Skeletal muscle tissue (tissue), 4 donors: ENCODE data around the gene HSP90AB1. TPM values are rescaled to one million over a fixed set of nuclear protein-coding genes. Genes with fewer than 3 reads are reported as not detected.

Experiments used
- H3K27ac ChIP-seq: one replicate; pipeline ENCODE4 v1.7.0; 2013; ENCODE audit warnings: mild to moderate bottlenecking, low read depth, low read length, inconsistent platforms
- H3K27me3 ChIP-seq, 3 donors: one replicate each; pipeline ENCODE4 v1.7.0; 2013; ENCODE audit warnings: low read length in 3 of 3; ENCODE audit not compliant: control insufficient read depth in 3 of 3, insufficient read depth in 3 of 3
- H3K36me3 ChIP-seq, 3 donors: one replicate each; pipeline ENCODE4 v1.7.0; 2013; ENCODE audit warnings: low read length in 3 of 3; ENCODE audit not compliant: control insufficient read depth in 3 of 3, insufficient read depth in 3 of 3
- H3K4me1 ChIP-seq, 3 donors: one replicate each; pipeline ENCODE4 v1.7.0; 2013; ENCODE audit warnings: low read length in 3 of 3, mild to moderate bottlenecking in 3 of 3; ENCODE audit not compliant: control insufficient read depth in 3 of 3, insufficient read depth in 3 of 3
- H3K4me3 ChIP-seq, 3 donors: one replicate each; pipeline ENCODE4 v1.7.0; 2013; ENCODE audit warnings: low read length in 3 of 3
- H3K9ac ChIP-seq, 3 donors: one replicate each; pipeline ENCODE4 v1.7.0; 2013; ENCODE audit warnings: low read length in 3 of 3, mild to moderate bottlenecking in 3 of 3, moderate library complexity in 2 of 3, low read depth in 1 of 3
- H3K9me3 ChIP-seq, 3 donors: one replicate each; pipeline ENCODE4 v1.7.0; 2013; ENCODE audit warnings: low read length in 3 of 3; ENCODE audit not compliant: control insufficient read depth in 3 of 3
- total RNA-seq: library from RNA; depleted of rRNA; stranded (reverse); fragments of >200 nt; gene quantifications from one replicate; pipeline ENCODE4 v1.2.3, GENCODE V29; 2014
- donor health status: Osteomylitis.

The HSP90AB1 gene
- total RNA-seq, 1 donor from 2014 or later: 474 TPM

- H3K9ac ChIP-seq: peak overlapping the region in 1 of 3 donors; percentile 15
- H3K27me3 ChIP-seq: no peaks in the 10 kb centered on the region
- peaks cover 45 to 55% (median 48%) of the 10 kb centered on the region in 3 donors for H3K4me1 ChIP-seq
- H3K9me3 ChIP-seq: no peaks in the 10 kb centered on the region
- H3K36me3 ChIP-seq: peaks cover 9 to 17% (median 15%) of the 10 kb centered on the region in 3 donors
- no peak overlapping the region for H3K27ac ChIP-seq
- H3K4me3 ChIP-seq: no peak overlapping the region
Observed at GRCh38 chr6:44260011-44260410, 13.1 kb downstream of the HSP90AB1 start.

- Histone ChIP-seq H3K27ac (no peak overlapping the region), H3K4me3 (no peak overlapping the region), H3K27me3 (no peaks in the 10 kb centered on the region), H3K9ac (no peak overlapping the region), H3K9me3 (no peaks in the 10 kb centered on the region), H3K4me1 (peaks cover 46 to 50% (median 48%) of the 10 kb centered on the region in 3 donors), H3K36me3 (peaks cover 6 to 10% (median 8%) of the 10 kb centered on the region in 3 donors)
Observed at GRCh38 chr6:44260451-44261297, 13.8 kb downstream of the HSP90AB1 start.

- no peak overlapping the region for H3K9ac ChIP-seq
- H3K27me3 ChIP-seq: no peaks in the 10 kb centered on the region
- H3K4me1 ChIP-seq: peaks cover 38 to 41% (median 39%) of the 10 kb centered on the region in 3 donors
- H3K27ac ChIP-seq: no peak overlapping the region
- no peaks in the 10 kb centered on the region for H3K9me3 ChIP-seq
- peaks cover 6 to 8% (median 6%) of the 10 kb centered on the region in 3 donors for H3K36me3 ChIP-seq
- no peak overlapping the region for H3K4me3 ChIP-seq
Observed at GRCh38 chr6:44261581-44261980, 14.7 kb downstream of the HSP90AB1 start.

- Histone ChIP-seq H3K9me3 (no peaks in the 10 kb centered on the region), H3K27ac (no peak overlapping the region), H3K9ac (peak overlapping the region; percentile 25 to 50 (median 40)), H3K27me3 (no peaks in the 10 kb centered on the region), H3K4me1 (peaks cover 32 to 36% (median 34%) of the 10 kb centered on the region in 3 donors), H3K36me3 (peaks cover 6 to 8% (median 6%) of the 10 kb centered on the region in 3 donors), H3K4me3 (peak overlapping the region in 2 of 3 donors; percentile 35 to 54)
Observed at GRCh38 chr6:44262467-44263353, 15.8 kb downstream of the HSP90AB1 start.

- Histone ChIP-seq H3K27ac (no peak overlapping the region), H3K27me3 (peaks cover 2 to 6% (median 3%) of the 10 kb centered on the region in 3 donors), H3K36me3 (peaks cover 6 to 8% (median 6%) of the 10 kb centered on the region in 3 donors), H3K4me1 (peaks cover 27 to 32% (median 29%) of the 10 kb centered on the region in 3 donors), H3K9me3 (no peaks in the 10 kb centered on the region), H3K9ac (peak overlapping the region; percentile 59 to 87 (median 81)), H3K4me3 (peak overlapping the region; percentile 41 to 87 (median 73))
Observed at GRCh38 chr6:44263354-44264100, 16.6 kb downstream of the HSP90AB1 start.

- Histone ChIP-seq H3K4me1 (peaks cover 27 to 32% (median 29%) of the 10 kb centered on the region in 3 donors), H3K36me3 (peaks cover 6% of the 10 kb centered on the region in 3 donors), H3K9ac (peak overlapping the region; percentile 75 to 87 (median 81)), H3K27me3 (peaks cover 7 to 10% (median 9%) of the 10 kb centered on the region in 3 donors), H3K9me3 (no peaks in the 10 kb centered on the region), H3K4me3 (peak overlapping the region; percentile 73 to 87 (median 85)), H3K27ac (peak overlapping the region; percentile 55)
Observed at GRCh38 chr6:44264154-44265006, 17.5 kb downstream of the HSP90AB1 start.

- Histone ChIP-seq H3K4me3 (peak within 1 kb of the TSS; percentile 73 to 87 (median 85)), H3K27ac (peak within 1 kb of the TSS; percentile 55), H3K36me3 (peaks cover 0 to 3% (median 3%) of the 10 kb centered on the region in 3 donors), H3K4me1 (peaks cover 27 to 32% (median 29%) of the 10 kb centered on the region in 3 donors), H3K9me3 (no peaks in the 10 kb centered on the region), H3K27me3 (peaks cover 13 to 16% (median 14%) of the 10 kb centered on the region in 3 donors), H3K9ac (peak within 1 kb of the TSS; percentile 75 to 87 (median 81))
Observed at GRCh38 chr6:44265007-44265721, 18.3 kb downstream of the HSP90AB1 start, which contains the start of gene NFKBIE. Gene NFKBIE, minus strand, starts transcription at chr6:44265551. Its CDS starts 205 bp downstream, at chr6:44265346.

GRCh38 chr6:44265722-44266233 lies 18.9 kb downstream of the HSP90AB1 start:
- no peak overlapping the region for H3K9ac ChIP-seq
- H3K36me3 ChIP-seq: no peaks in the 10 kb centered on the region
- peaks cover 13 to 16% (median 14%) of the 10 kb centered on the region in 3 donors for H3K27me3 ChIP-seq
- no peak overlapping the region for H3K27ac ChIP-seq
- H3K4me3 ChIP-seq: peak overlapping the region; percentile 37 to 54 (median 52)
- H3K9me3 ChIP-seq: no peaks in the 10 kb centered on the region
- H3K4me1 ChIP-seq: peaks cover 27 to 32% (median 29%) of the 10 kb centered on the region in 3 donors
